Amniotic epithelial cell (primary cell): ENCODE data around the gene HCRTR1.

ENCODE experiments used
- DNase-seq: peaks from one replicate; pipeline ENCODE4 v3.0.0-alpha.2; 2010; ENCODE audit warnings: low read depth

Gene HCRTR1

GRCh38 chr1:31617218-31617915 lies at the start of gene HCRTR1:
Gene HCRTR1, plus strand, starts transcription at chr1:31617689. Its CDS starts 1,504 bp downstream, at chr1:31619193.
- DNase-seq: no peak

- no peak for DNase-seq
Measured at GRCh38 chr1:31567956-31568570, 49.4 kb upstream of the HCRTR1 start.

- no peak for DNase-seq
Measured at GRCh38 chr1:31568895-31569595, 48.4 kb upstream of the HCRTR1 start.

DNA sequence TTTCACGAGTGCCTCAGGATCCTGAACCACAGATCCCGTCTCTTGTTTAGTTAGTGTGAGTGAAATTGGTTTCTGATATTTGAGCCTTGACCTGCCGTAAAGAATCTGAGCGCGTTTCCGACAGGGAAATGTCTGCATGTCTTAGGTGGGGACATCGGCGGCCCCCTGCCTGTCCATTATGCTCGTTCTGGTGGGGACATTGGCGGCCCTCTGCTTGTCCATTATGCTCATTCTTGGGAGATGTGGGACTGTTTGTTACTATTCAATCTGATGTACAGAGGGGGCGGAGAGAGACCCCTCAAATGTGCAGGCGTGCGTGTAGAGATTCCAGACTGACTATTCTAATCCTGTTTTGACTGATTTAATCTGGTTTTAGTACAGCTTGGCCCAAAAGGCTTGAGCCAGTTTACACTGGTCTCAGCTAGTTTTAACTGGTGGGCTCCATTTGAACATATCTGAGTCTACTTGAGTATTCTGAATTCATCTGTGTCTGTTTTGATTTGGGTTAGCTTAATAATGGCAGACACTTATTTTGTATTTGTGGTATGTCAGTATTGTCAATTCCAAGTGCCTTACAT lies 47.8 kb upstream of the HCRTR1 start:
- no peak for DNase-seq

- DNase-seq: no peak
Measured at GRCh38 chr1:31570228-31570627, 47.3 kb upstream of the HCRTR1 start.

GRCh38 chr1:31570906-31571305 lies 46.6 kb upstream of the HCRTR1 start:
- peak; percentile 37 for DNase-seq

- DNase-seq: no peak
Measured at GRCh38 chr1:31571340-31572295, 45.9 kb upstream of the HCRTR1 start.

DNA sequence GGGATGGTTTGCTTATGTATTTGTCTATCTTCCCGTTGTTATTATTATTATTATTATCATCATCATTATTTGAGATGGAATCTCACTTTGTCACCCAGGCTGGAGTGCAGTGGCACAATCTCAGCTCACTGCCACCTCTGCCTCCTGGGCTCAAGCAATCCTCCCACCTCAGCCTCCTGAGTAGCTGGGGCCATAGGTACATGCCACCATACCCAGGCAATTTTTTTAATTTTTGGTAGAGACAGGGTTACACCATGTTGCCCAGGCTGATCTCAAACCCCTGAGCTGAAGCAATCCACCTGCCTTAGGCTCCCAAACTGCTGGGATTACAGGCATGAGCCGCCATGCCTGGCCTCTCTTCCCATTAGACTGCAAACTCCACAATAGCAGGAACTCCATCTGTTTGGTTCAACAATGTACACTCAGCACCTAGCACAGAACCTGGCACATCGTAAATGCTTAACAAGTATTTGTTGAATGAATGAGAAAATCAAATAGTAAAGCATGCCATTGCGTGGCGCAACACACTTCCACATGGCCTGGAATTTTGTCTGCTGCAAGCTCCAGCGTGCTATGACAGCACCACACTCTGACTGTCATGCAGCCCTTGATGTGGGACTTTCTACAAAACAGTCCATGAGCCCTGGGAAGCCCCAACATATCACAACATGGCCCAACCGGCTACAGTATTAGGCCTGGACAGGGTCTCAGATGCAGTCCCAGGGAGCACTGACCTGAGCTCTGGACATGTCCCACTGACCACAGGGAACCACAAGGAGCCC lies 45.0 kb upstream of the HCRTR1 start:
- peak; percentile 60 for DNase-seq

DNA sequence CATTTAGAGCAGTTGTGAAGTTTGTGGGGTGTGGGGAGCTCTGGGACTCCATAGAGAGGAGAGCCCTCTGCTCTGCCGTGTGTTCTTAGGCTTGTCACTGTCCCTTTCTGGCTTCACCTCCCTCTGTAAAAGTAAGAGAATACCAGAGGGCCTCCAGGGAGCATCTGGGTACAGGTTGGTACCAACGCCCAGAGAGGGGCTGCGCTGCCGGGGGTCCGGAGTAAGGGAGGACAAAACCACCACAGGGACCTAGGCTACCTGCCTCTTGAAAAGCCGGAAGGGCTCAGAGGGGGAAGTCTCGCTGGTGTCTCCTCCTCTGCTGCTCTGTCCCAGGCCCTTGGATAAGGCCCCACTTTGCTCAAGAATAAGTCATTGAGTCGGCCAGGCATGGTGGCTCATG lies 44.2 kb upstream of the HCRTR1 start:
- no peak for DNase-seq

GRCh38 chr1:31574749-31575368 lies 42.6 kb upstream of the HCRTR1 start:
- DNase-seq: no peak

GRCh38 chr1:31575369-31576140 lies 41.9 kb upstream of the HCRTR1 start:
- no peak for DNase-seq

DNA sequence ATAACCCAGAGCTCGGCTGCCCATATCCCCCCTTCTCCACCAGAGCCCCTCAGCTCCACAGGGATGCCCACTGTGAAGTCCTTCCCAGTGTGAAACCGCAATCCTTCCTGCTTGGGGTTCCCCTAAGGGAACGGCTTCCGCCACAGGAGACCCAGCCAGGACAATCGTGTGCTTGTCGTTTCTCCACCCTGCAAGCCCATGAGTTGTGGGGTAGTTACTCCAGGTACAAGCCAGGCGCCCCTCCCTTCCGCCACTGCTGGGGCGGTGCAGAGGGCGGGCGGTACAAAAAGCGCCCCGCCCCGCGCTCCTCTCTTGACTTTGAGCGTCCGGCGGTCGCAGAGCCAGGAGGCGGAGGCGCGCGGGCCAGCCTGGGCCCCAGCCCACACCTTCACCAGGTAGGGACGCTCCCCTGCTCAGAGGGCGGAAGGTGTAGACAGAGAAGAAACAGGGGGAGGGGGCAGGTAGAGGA lies 41.3 kb upstream of the HCRTR1 start, which contains the start of gene TINAGL1:
Gene TINAGL1 (plus strand): TSS at position 315 of the 469 bp plus-strand sequence. CDS start 634 bp downstream, outside the sequence.
- DNase-seq: no peak

DNA sequence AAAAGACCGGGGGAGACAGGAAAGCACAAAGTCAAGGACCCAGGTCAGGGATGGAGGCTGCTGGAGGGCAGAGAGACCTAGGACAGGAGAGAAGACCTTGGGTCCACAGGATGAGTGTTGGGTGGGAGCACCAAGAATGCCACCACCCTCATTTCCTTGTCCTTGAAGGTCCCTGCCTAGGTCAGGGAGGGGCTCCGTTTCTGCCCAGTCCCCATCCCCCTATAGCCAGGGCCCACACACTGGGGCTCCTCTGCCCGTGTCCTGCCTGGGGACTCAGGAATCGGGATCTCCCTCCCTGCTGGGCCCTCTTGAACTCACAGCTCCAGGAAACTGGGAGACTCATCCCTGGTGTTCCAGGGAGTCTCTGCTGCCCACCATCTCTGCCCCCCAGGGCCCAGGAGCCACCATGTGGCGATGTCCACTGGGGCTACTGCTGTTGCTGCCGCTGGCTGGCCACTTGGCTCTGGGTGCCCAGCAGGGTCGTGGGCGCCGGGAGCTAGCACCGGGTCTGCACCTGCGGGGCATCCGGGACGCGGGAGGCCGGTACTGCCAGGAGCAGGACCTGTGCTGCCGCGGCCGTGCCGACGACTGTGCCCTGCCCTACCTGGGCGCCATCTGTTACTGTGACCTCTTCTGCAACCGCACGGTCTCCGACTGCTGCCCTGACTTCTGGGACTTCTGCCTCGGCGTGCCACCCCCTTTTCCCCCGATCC lies 40.6 kb upstream of the HCRTR1 start:
- no peak for DNase-seq

GRCh38 chr1:31577515-31578192 lies 39.8 kb upstream of the HCRTR1 start:
- DNase-seq: peak; percentile 33

- no peak for DNase-seq
Measured at GRCh38 chr1:31579374-31579773, 38.1 kb upstream of the HCRTR1 start.

DNA sequence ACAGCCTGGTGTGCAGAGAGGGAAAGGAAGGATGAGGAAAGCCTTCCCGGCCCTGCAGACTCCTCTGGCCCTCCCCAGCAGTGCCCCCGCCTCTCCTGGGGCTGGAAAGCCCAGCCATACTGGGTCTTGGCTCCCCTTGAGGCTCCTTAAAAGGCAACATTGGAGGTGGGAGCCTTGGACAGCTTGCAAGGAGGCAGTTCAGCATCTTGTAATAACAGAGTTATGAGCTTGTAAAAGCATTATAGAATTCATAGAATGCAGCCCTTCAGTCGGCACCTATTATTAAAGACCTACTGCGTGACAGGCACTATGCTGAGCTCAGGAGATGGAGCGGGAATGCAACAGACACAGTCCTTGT lies 37.0 kb upstream of the HCRTR1 start:
- DNase-seq: no peak

- no peak for DNase-seq
Measured at GRCh38 chr1:31580891-31581603, 36.4 kb upstream of the HCRTR1 start.
